SK-N-MC (cell line): ENCODE measurements around the gene TRAPPC8.

ENCODE experiments used
- EZH2 ChIP-seq: fragments of 200-600 bp; sonication (generic); IDR thresholded peaks from one replicate; pipeline ENCODE4 v1.6.1; 2017; ENCODE audit warnings: antibody characterized with exemption
- POLR2AphosphoS5 ChIP-seq: IDR thresholded peaks from 2 replicates; pipeline ENCODE4 v1.6.1; 2012; ENCODE audit warnings: mild to moderate bottlenecking, low read depth, low read length, borderline replicate concordance

DNA sequence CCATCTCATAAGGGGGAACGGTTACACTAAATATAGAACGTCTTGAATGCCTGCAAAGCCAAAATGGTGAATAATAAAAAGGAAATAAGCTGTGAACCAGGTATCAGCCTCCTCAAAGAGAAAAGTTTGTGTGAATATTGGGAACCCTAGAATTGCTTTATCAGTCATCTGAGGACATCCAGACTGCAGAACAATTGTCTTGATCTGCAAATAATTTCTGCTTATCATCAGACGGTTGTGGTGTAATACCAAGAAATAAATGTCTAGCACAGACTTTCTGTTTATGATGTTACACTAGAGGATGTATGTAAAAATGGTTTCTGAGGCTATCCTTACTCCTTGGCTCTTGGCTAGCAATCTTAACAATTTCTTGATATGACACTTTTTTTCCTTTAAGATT, 128.8 kb downstream of the TRAPPC8 start:
- no peak for TF ChIP-seq POLR2AphosphoS5
- no peak for TF ChIP-seq EZH2
